Measurements from ENCODE around the gene FAM50A.

The FAM50A gene

DNA sequence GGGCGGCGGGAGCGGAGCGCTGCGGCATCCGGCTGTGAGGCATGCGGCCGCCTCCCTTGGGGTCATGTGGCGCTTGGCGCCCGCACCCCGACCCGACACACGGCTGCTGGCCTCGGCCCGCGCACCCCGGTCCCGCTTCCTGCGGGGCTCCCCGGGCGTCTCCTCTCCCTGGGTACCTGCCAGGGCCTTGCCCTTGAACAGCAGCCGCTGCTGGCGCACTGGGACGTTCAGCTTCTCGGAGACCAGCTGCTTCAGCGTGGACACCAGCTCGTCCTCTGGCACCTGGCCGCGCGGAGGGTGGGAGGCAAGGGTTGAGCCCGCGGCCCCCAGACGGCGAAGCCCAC lies 42.1 kb downstream of the FAM50A start:
- Histone ChIP-seq H3K9me3 (ENCODE audit: insufficient read depth, low read length) (no peaks in the 10 kb centered on the region), H4K20me1 (ENCODE audit: low read depth, low read length) (no peaks in the 10 kb centered on the region), H3K4me2 (ENCODE audit: low read depth, low read length, poor library complexity, severe bottlenecking) (peak overlapping the region; percentile 89), H3K27ac (ENCODE audit: low read depth, low read length) (peak overlapping the region; percentile 82), H3K27me3 (ENCODE audit: low read length) (no peaks in the 10 kb centered on the region), H3F3A (ENCODE audit: insufficient read depth) (peaks cover 17% of the 10 kb centered on the region), H3K4me3 (ENCODE audit: insufficient read depth, low read length, poor library complexity, severe bottlenecking) (peak overlapping the region; percentile 74), H2AFZ (ENCODE audit: low read depth, low read length, severe bottlenecking) (no peak overlapping the region), H3K79me2 (ENCODE audit: insufficient read depth, low read length) (peaks cover 18% of the 10 kb centered on the region), H3K36me3 (ENCODE audit: low read length) (no peaks in the 10 kb centered on the region), H3K9ac (ENCODE audit: low read length) (peak overlapping the region; percentile 100), H3K9me2 (replicated peaks; ENCODE audit: insufficient read depth, low read length) (no peaks in the 10 kb centered on the region)
- TF ChIP-seq EZH2phosphoT487 (conservative IDR thresholded peaks at IDR 0.05; ENCODE audit: low read length), result no peak
- TF ChIP-seq, protein P1, sequence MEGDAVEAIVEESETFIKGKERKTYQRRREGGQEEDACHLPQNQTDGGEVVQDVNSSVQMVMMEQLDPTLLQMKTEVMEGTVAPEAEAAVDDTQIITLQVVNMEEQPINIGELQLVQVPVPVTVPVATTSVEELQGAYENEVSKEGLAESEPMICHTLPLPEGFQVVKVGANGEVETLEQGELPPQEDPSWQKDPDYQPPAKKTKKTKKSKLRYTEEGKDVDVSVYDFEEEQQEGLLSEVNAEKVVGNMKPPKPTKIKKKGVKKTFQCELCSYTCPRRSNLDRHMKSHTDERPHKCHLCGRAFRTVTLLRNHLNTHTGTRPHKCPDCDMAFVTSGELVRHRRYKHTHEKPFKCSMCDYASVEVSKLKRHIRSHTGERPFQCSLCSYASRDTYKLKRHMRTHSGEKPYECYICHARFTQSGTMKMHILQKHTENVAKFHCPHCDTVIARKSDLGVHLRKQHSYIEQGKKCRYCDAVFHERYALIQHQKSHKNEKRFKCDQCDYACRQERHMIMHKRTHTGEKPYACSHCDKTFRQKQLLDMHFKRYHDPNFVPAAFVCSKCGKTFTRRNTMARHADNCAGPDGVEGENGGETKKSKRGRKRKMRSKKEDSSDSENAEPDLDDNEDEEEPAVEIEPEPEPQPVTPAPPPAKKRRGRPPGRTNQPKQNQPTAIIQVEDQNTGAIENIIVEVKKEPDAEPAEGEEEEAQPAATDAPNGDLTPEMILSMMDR (IDR thresholded peaks at IDR 0.05; ENCODE audit: insufficient read depth, low read length, poor library complexity, severe bottlenecking), result no peak

DNA sequence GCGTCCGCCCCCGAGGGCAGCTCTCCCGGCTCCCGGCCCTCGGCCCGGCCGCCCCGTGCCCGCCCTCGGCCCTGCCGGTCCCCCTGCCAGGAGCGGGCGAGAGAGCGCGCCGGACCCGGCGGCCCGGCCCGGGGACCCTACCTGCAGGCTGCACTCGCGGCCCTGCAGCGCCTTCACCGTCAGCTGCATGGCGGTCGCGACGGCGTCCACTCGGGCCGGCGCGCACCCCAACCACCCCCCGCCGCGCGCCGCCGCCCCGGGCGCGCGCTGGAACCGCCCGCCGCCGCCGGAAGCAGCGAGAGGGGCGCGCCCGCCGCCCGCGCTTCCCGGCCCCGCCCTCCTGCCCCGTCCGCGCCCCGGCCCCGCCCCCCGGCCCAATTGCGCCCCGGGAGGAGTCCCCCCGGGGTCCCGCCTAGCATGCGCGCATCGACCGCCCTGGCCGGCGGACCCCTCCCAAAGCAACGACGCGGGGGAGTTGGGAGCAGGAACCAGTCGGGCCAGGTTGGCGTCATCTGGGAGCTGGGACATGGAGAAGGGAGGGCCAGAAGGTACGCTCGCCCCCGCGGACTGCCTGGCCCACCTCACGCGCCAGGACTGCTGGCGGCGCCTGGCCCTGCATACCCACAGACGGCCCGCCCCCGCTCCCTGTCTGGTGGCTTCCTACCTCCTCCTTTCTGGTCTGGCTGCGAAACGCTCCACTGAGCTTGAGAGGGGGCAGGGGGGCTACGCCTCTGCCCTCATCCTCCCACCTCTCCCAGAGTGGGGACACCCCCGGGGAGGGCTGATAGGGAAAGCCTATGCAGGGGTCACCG lies 42.7 kb downstream of the FAM50A start, which contains the start of gene UBL4A:
Gene UBL4A, minus strand, starts transcription at position 220 of the 812 bp plus-strand sequence. Its CDS starts 31 bp downstream, at position 189.
- peak within 1 kb of the TSS; percentile 82 for H3K27ac ChIP-seq (ENCODE audit: low read depth, low read length)
- H3K4me3 ChIP-seq (ENCODE audit: insufficient read depth, low read length, poor library complexity, severe bottlenecking), result peak within 1 kb of the TSS; percentile 74
- H3F3A ChIP-seq (ENCODE audit: insufficient read depth), result peaks cover 17% of the 10 kb centered on the region
- H2AFZ ChIP-seq (ENCODE audit: low read depth, low read length, severe bottlenecking), result no peak within 1 kb of the TSS
- H3K9me2 ChIP-seq (replicated peaks; ENCODE audit: insufficient read depth, low read length), result no peaks in the 10 kb centered on the region
- no peaks in the 10 kb centered on the region for H4K20me1 ChIP-seq (ENCODE audit: low read depth, low read length)
- H3K4me2 ChIP-seq (ENCODE audit: low read depth, low read length, poor library complexity, severe bottlenecking), result peak within 1 kb of the TSS; percentile 89
- H3K79me2 ChIP-seq (ENCODE audit: insufficient read depth, low read length), result peaks cover 18% of the 10 kb centered on the region
- H3K36me3 ChIP-seq (ENCODE audit: low read length), result no peaks in the 10 kb centered on the region
- H3K9ac ChIP-seq (ENCODE audit: low read length), result peak within 1 kb of the TSS; percentile 100
- no peaks in the 10 kb centered on the region for H3K27me3 ChIP-seq (ENCODE audit: low read length)
- H3K9me3 ChIP-seq (ENCODE audit: insufficient read depth, low read length), result no peaks in the 10 kb centered on the region
- TF ChIP-seq EZH2phosphoT487 (conservative IDR thresholded peaks at IDR 0.05; ENCODE audit: low read length), result no peak
- TF ChIP-seq, protein P1 (IDR thresholded peaks at IDR 0.05; ENCODE audit: insufficient read depth, low read length, poor library complexity, severe bottlenecking), result no peak

DNA sequence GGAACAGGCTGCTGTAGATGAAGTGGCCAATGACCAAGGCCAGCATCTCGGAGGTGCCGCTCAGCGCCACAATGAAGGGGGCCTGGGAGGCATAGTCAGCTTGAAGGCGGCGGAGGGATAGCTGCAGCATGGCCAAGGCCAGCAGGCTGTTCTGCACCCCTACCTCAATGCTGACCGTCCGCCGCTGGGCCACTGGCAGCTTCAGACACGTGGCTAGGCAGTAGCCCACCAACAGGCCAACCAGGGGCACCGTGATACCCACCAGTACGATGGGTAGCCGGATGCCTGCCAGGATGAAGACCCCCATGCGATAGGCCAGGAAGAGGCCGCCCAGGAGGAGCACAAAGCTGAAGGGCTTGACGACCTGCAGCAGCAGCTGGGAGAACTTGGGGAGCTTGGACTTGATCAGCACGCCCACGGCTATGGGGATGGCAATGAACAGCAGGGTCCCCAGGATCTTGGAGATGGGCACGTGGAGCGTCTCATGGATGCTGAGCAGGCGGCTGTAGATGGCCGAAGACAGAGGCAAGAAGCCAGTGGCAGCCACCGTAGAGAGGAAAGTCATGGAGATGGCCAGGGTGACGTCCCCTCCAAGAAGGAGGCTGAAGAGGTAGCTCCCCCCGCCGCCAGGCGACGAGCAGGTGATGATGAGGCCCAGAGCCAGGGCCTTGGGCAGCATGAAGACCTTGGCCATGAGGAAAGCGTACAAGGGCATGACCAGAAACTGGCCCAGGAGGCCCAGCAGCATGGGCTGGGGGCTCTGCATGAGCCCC lies 43.8 kb downstream of the FAM50A start:
- Histone ChIP-seq H3K27me3 (ENCODE audit: low read length) (no peaks in the 10 kb centered on the region), H3K36me3 (ENCODE audit: low read length) (no peaks in the 10 kb centered on the region), H3K9me2 (replicated peaks; ENCODE audit: insufficient read depth, low read length) (no peaks in the 10 kb centered on the region), H3F3A (ENCODE audit: insufficient read depth) (peaks cover 15% of the 10 kb centered on the region), H4K20me1 (ENCODE audit: low read depth, low read length) (no peaks in the 10 kb centered on the region), H3K4me2 (ENCODE audit: low read depth, low read length, poor library complexity, severe bottlenecking) (peak overlapping the region; percentile 64), H3K9me3 (ENCODE audit: insufficient read depth, low read length) (no peaks in the 10 kb centered on the region), H3K27ac (ENCODE audit: low read depth, low read length) (peak overlapping the region; percentile 78), H3K4me3 (ENCODE audit: insufficient read depth, low read length, poor library complexity, severe bottlenecking) (no peak overlapping the region), H3K79me2 (ENCODE audit: insufficient read depth, low read length) (peaks cover 18% of the 10 kb centered on the region), H2AFZ (ENCODE audit: low read depth, low read length, severe bottlenecking) (no peak overlapping the region), H3K9ac (ENCODE audit: low read length) (peak overlapping the region; percentile 100; the same call in 1 of the 2 replicates)
- TF ChIP-seq, protein P1 (IDR thresholded peaks at IDR 0.05; ENCODE audit: insufficient read depth, low read length, poor library complexity, severe bottlenecking), result no peak
- TF ChIP-seq EZH2phosphoT487 (conservative IDR thresholded peaks at IDR 0.05; ENCODE audit: low read length), result no peak
